ENCODE measurements around the gene NELL2.
"Not testable (repeated sequence)": the region's sequence is repeated elsewhere in the genome, so short reads cannot be mapped to it uniquely, and the experiment has no call there.

The NELL2 gene

GRCh38 chr12:44833561-44833960, 42.6 kb downstream of the NELL2 start:
- Mint-ChIP-seq H3K36me3 (ENCODE audit: low read depth) (peaks cover 4% of the 10 kb centered on the region), H3K4me1 (ENCODE audit: low read depth) (peaks cover 98% of the 10 kb centered on the region), H3K4me3 (peak overlapping the region; percentile 15), H3K27me3 (no peaks in the 10 kb centered on the region), H3K27ac (peak overlapping the region; percentile 86), H3K9me3 (no peaks in the 10 kb centered on the region)

- peaks cover 94% of the 10 kb centered on the region for H3K4me1 Mint-ChIP-seq (ENCODE audit: low read depth)
- H3K27ac Mint-ChIP-seq = peak overlapping the region; percentile 93
- H3K27me3 Mint-ChIP-seq = no peaks in the 10 kb centered on the region
- H3K36me3 Mint-ChIP-seq (ENCODE audit: low read depth) = peaks cover 4% of the 10 kb centered on the region
- H3K4me3 Mint-ChIP-seq = peak overlapping the region; percentile 36
- H3K9me3 Mint-ChIP-seq = no peaks in the 10 kb centered on the region
These were observed 45.5 kb downstream of the NELL2 start for GRCh38 chr12:44830566-44831055.

GRCh38 chr12:44829045-44829444, 47.1 kb downstream of the NELL2 start:
- H3K4me1 Mint-ChIP-seq (ENCODE audit: low read depth) = peaks cover 85% of the 10 kb centered on the region
- peaks cover 11% of the 10 kb centered on the region for H3K36me3 Mint-ChIP-seq (ENCODE audit: low read depth)
- H3K9me3 Mint-ChIP-seq = peaks cover 3% of the 10 kb centered on the region
- no peaks in the 10 kb centered on the region for H3K27me3 Mint-ChIP-seq
- H3K27ac Mint-ChIP-seq = peak overlapping the region; percentile 93
- H3K4me3 Mint-ChIP-seq = peak overlapping the region; percentile 52

GRCh38 chr12:44827832-44828438, 48.2 kb downstream of the NELL2 start:
- H3K36me3 Mint-ChIP-seq (ENCODE audit: low read depth) = peaks cover 12% of the 10 kb centered on the region
- no peaks in the 10 kb centered on the region for H3K27me3 Mint-ChIP-seq
- H3K4me1 Mint-ChIP-seq (ENCODE audit: low read depth) = peaks cover 84% of the 10 kb centered on the region
- peak overlapping the region; percentile 93 for H3K27ac Mint-ChIP-seq
- H3K9me3 Mint-ChIP-seq = peaks cover 4% of the 10 kb centered on the region
- peak overlapping the region; percentile 72 for H3K4me3 Mint-ChIP-seq

GRCh38 chr12:44821702-44822101, 54.4 kb downstream of the NELL2 start:
- not testable (repeated sequence) for H3K9me3 Mint-ChIP-seq; H3K27ac Mint-ChIP-seq; H3K4me3 Mint-ChIP-seq; H3K27me3 Mint-ChIP-seq; H3K36me3 Mint-ChIP-seq (ENCODE audit: low read depth)
- H3K4me1 Mint-ChIP-seq (ENCODE audit: low read depth) = peaks cover 76% of the 10 kb centered on the region

- Mint-ChIP-seq H3K27ac (peak overlapping the region; percentile 77), H3K36me3 (ENCODE audit: low read depth) (peaks cover 9% of the 10 kb centered on the region), H3K9me3 (peaks cover 4% of the 10 kb centered on the region), H3K4me1 (ENCODE audit: low read depth) (peaks cover 84% of the 10 kb centered on the region), H3K4me3 (peak overlapping the region; percentile 17), H3K27me3 (no peaks in the 10 kb centered on the region)
These were observed 56.2 kb downstream of the NELL2 start for GRCh38 chr12:44819884-44820283.

- Mint-ChIP-seq H3K4me3 (no peak overlapping the region), H3K9me3 (no peaks in the 10 kb centered on the region), H3K27me3 (no peaks in the 10 kb centered on the region), H3K36me3 (ENCODE audit: low read depth) (peaks cover 8% of the 10 kb centered on the region), H3K4me1 (ENCODE audit: low read depth) (peaks cover 80% of the 10 kb centered on the region), H3K27ac (peak overlapping the region; percentile 54)
These were observed 58.4 kb downstream of the NELL2 start for GRCh38 chr12:44817687-44818086.

- Mint-ChIP-seq H3K4me3 (peak overlapping the region; percentile 33), H3K36me3 (ENCODE audit: low read depth) (peaks cover 8% of the 10 kb centered on the region), H3K9me3 (no peaks in the 10 kb centered on the region), H3K27me3 (no peaks in the 10 kb centered on the region), H3K27ac (peak overlapping the region; percentile 54), H3K4me1 (ENCODE audit: low read depth) (peaks cover 79% of the 10 kb centered on the region)
These were observed 59.6 kb downstream of the NELL2 start for GRCh38 chr12:44816446-44817017.

- Mint-ChIP-seq H3K4me3 (no peak overlapping the region), H3K27ac (no peak overlapping the region), H3K9me3 (no peaks in the 10 kb centered on the region), H3K36me3 (ENCODE audit: low read depth) (peaks cover 8% of the 10 kb centered on the region), H3K4me1 (ENCODE audit: low read depth) (peaks cover 65% of the 10 kb centered on the region), H3K27me3 (no peaks in the 10 kb centered on the region)
These were observed 64.1 kb downstream of the NELL2 start for GRCh38 chr12:44812062-44812461.

GRCh38 chr12:44804068-44804467, 72.0 kb downstream of the NELL2 start:
- peaks cover 11% of the 10 kb centered on the region for H3K36me3 Mint-ChIP-seq (ENCODE audit: low read depth)
- peaks cover 26% of the 10 kb centered on the region for H3K4me1 Mint-ChIP-seq (ENCODE audit: low read depth)
- no peak overlapping the region for H3K27ac Mint-ChIP-seq
- no peaks in the 10 kb centered on the region for H3K9me3 Mint-ChIP-seq
- peak overlapping the region; percentile 12 for H3K4me3 Mint-ChIP-seq
- H3K27me3 Mint-ChIP-seq = no peaks in the 10 kb centered on the region

GRCh38 chr12:44795970-44796369, 80.1 kb downstream of the NELL2 start:
- peaks cover 11% of the 10 kb centered on the region for H3K4me1 Mint-ChIP-seq (ENCODE audit: low read depth)
- peaks cover 18% of the 10 kb centered on the region for H3K36me3 Mint-ChIP-seq (ENCODE audit: low read depth)
- H3K9me3 Mint-ChIP-seq = no peaks in the 10 kb centered on the region
- no peak overlapping the region for H3K4me3 Mint-ChIP-seq
- no peak overlapping the region for H3K27ac Mint-ChIP-seq
- H3K27me3 Mint-ChIP-seq = no peaks in the 10 kb centered on the region

- peaks cover 40% of the 10 kb centered on the region for H3K4me1 Mint-ChIP-seq (ENCODE audit: low read depth)
These were observed 87.4 kb downstream of the NELL2 start for GRCh38 chr12:44788731-44789130.

GRCh38 chr12:44780221-44780790, 95.8 kb downstream of the NELL2 start:
- peaks cover 48% of the 10 kb centered on the region for H3K36me3 Mint-ChIP-seq (ENCODE audit: low read depth)
- H3K4me3 Mint-ChIP-seq = no peak overlapping the region
- peaks cover 14% of the 10 kb centered on the region for H3K9me3 Mint-ChIP-seq
- H3K4me1 Mint-ChIP-seq (ENCODE audit: low read depth) = peaks cover 35% of the 10 kb centered on the region
- peak overlapping the region; percentile 0 for H3K27ac Mint-ChIP-seq
- no peaks in the 10 kb centered on the region for H3K27me3 Mint-ChIP-seq

More at GRCh38 chr12:44788731-44789130, 87.4 kb downstream of the NELL2 start:
- Mint-ChIP-seq H3K36me3 (ENCODE audit: low read depth) (peaks cover 53% of the 10 kb centered on the region), H3K9me3 (peaks cover 9% of the 10 kb centered on the region), H3K27me3 (no peaks in the 10 kb centered on the region), H3K4me3 (no peak overlapping the region), H3K27ac (no peak overlapping the region)

GRCh38 chr12:44779766-44780165, 96.3 kb downstream of the NELL2 start:
- H3K27ac Mint-ChIP-seq = peak overlapping the region; percentile 0
- peaks cover 30% of the 10 kb centered on the region for H3K4me1 Mint-ChIP-seq (ENCODE audit: low read depth)
- no peaks in the 10 kb centered on the region for H3K27me3 Mint-ChIP-seq
- H3K4me3 Mint-ChIP-seq = no peak overlapping the region
- peaks cover 47% of the 10 kb centered on the region for H3K36me3 Mint-ChIP-seq (ENCODE audit: low read depth)
- H3K9me3 Mint-ChIP-seq = peaks cover 12% of the 10 kb centered on the region

- no peak overlapping the region for H3K4me3 Mint-ChIP-seq
- H3K36me3 Mint-ChIP-seq (ENCODE audit: low read depth) = peaks cover 42% of the 10 kb centered on the region
- H3K9me3 Mint-ChIP-seq = peaks cover 12% of the 10 kb centered on the region
- no peaks in the 10 kb centered on the region for H3K27me3 Mint-ChIP-seq
- H3K27ac Mint-ChIP-seq = no peak overlapping the region
- peaks cover 21% of the 10 kb centered on the region for H3K4me1 Mint-ChIP-seq (ENCODE audit: low read depth)
These were observed 97.3 kb downstream of the NELL2 start for GRCh38 chr12:44778863-44779262.
